Cortex of kidney (tissue), 1 donor: ENCODE results near the gene PTPN3.
"Not testable (repeated sequence)": the region's sequence is repeated elsewhere in the genome, so short reads cannot be mapped to it uniquely, and the experiment has no call there.

Experiments used
- DNase-seq: peaks from one replicate; lab custom pipeline; 2025; lab: John Stamatoyannopoulos, UW

Gene PTPN3

DNA sequence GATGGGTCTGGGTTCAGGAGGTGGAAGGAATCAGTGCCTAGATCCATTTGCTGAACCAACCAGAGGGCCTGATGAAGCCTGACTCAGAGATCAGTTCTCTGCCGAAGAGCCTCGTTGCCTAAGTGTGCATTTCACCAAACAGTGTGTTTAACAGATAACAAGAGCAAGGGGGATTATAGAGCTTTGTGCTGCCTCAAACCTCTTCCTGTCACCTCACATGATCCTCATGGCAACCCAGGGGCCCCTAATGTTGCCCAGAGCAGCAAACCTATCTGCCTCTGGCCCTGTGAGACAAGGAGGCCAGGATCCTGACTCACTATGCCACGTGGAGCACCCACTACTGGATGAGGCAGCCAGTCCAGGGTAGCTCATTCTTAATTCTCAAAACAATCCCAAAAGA, 110.9 kb downstream of the PTPN3 start:
- DNase-seq, result no peak

DNA sequence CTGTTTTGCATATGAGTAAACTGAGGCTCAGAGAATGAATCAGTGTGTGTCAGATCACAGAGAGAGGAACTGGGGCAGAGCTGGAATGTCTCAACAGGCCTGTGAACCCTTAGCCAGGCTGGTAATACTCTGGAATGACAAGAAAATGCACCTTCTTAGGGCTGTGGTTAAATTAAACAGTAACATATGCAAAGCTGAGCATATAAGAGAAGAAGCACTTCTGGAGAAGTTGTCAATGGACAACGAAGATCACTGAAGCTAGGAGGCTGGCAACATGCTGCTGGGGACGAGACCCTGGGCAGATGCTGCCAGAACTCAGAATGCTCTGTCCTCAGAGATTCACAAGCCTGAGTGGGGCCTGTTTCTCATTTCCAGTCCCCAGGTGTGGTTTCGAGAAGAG, 112.6 kb downstream of the PTPN3 start:
- no peak for DNase-seq

DNA sequence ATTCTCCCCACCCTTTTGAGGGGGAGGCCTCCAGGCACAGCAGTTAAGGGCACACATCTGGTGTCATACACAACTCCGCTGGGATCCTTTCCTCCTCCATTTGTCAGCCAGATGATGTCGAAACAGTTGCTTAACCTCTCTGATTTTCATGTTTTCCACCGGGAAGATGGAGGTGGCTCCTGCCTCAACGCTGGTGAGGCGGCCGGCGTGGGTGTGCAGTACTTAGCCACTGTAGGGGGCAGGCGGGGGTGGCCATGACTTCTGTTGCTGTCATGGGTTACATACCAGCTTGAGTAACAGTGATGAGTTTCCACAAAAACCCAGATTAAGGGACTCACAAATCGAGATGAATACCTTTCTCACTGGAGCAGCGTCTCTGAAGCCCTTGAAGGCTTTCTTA, 114.2 kb downstream of the PTPN3 start:
- no peak for DNase-seq

DNA sequence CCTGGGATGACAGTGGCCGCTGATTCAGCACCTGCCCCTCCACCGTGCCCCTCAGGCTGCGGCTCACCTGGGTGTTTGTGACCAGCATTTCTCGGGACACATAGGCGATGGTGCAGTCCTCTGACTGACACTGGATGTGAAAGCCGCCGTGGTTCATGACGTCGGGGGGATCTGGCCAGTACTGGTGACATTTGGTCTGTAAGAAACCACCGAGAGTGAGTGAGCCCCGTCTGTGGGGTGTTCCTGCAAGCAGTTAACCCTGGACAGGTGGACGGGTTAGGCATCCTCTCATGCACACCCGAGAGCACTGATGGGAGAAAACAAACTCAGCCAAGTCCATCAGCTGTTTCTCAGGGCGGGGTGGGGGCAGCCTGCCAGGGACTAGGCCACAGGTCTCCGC, 114.8 kb downstream of the PTPN3 start:
- no peak for DNase-seq

DNA sequence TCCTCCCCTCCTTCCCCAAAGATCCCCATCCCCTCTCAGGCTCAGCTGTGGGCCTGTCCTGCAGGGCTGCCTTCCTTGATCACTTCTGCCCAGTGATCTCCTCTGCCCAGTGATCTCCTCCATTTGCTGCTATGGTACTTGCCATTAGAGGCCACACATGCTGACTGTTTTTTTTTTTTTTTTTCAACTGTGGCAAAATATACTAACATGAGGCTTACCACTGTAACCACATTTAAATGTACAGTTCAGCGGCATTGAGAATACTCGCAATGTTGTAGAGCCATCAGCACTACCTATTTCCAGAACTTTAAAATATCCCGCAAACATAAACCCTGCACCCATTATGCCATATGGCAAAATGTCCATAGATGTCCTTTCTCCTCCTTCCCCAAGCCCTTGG, 115.5 kb downstream of the PTPN3 start:
- DNase-seq, result no peak

DNA sequence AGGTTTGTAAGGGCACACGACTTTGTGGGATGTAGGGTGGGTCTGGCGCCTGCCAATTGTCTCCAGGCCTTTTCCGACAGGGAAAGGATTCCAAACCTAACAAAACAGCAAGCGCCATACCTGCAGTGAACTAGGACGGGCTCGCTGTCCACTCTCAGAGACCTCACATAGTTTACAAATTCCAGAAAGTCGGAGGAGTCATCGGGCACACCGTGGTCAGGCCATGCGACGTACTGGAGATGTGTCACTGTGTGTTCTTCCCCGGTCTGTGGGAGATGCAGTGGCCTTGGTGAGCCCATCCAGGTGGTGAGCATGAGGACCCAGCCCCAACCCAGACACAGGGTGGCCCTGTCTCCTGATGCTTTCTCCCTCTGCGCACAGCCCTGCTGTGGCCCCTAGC, 115.9 kb downstream of the PTPN3 start:
- DNase-seq, result no peak

DNA sequence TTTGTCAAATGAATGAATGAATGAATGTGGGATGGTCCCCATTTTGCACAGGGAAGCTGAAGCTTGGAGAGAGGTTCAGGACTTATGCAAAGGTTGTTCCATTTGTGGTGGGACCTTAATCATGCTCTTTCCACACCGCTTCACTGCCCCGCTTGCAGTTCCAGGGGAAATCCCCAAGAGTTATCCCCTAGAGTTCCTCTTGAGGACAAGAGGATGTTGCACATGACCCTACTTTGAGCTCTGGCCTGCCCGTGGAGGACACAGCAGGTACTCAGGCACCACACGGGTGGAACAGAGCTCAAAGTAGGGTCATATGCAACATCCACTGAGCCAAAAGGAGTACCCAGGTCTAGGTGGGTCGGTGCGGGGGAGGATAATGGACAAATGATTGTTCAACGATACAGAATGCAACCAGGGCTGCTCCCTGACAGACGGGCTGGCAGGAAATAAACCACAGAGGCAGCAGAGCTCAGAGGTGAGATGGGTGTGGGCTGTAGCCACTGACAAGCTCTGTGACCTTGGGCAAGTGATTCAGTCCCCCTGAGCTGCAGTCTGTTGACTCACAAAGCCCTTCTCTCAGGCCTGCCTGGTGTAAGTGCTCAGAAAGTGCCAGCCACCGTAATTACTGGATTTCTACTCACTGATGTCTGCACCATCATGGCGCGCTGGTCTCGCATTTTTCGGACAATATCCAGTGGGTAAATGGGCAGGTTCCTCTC, 116.9 kb downstream of the PTPN3 start:
- DNase-seq, result no peak

DNA sequence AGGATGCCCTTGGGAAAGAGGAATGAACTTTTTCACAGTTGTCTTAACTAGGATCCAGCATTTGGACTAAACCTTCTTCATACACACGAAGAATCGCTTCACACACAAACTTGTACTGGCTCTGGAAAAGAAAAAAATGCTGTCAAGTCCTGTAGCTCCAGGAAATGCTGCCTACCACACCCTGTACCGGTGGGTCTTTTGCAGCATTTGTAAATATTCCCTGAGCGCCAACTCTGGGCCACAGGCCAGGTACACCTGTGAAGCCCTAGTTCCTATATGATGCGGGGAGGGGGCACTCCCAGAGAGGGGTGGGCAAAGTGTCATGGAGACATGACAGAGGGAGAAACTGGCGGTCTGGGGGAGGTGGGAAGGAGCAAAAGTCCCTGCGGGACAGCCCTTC, 118.6 kb downstream of the PTPN3 start:
- no peak for DNase-seq

DNA sequence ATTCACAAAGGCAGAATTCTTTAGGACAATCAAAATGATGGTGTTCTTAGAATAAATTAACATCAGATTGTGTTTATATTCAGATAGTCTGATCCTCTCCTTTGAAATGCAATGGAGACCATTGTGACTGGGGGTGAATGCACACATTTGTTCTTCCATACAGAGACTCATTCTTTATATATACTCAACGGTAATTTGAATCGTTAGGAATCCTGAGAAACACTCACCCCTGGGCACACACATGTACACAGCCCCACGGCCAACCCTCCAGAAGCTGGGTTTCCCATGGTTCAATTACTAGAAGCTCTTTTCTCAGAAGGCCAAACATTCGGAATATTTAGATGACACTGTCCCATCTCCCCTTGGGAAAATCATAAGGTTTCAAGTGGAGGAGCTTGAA, 119.8 kb downstream of the PTPN3 start:
- DNase-seq, result no peak

DNA sequence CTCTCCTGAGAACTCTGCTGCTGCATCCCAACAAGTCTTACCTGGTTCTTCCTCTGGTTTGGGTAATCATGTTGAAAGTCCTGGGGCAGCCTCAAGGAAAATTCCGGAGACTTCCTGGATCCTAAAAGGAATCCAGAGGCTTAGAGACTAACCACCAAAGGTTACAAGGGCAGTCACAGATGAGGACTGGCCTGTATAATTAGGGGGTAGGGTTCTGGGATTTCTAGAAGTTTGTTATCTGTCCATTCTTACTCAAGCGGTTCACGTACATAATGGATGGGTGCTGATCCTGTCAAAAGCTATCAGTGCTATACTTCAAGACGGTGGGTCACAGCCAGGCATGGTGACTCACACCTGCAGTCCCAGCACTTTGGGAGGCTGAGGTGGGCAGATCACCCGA, 125.9 kb downstream of the PTPN3 start:
- no peak for DNase-seq

DNA sequence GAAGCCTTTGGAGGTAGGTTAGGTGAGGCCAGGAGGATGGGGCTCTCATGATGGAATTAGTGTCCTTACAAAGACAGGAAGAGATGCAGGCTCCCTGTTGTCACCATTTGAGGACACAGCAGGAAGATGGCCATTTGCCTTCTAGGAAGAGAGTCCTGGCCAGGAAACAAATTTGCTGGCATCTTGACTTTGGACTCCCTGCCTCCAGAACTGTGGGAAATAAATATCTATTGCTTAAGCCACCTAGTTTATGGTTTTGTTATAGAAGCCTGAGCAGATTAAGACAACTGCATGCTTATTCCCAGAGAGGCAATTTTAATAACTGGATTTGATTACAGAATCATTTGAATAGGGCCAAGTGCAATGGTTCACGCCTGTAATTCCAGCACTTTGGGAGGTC, 126.7 kb downstream of the PTPN3 start:
- no peak for DNase-seq

DNA sequence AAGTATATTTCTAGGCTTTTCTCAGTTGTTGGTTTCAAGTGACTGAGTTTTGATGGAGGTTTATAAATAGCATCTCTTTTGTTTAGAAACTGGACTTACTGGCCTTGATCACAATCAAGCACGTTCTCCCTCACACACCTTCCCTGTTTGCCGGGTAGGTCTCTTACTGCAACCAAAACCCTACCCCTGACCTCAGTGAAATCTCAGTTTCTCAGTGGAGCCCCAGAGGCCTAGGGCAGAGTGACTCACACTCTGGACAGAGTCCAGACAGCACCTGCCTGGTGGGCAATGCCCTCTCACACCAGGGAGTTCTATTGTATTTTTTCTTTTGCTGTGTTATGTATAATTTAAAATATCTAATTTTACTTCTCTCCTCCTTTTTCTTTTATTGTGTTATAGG, 128.8 kb downstream of the PTPN3 start:
- DNase-seq, result no peak

DNA sequence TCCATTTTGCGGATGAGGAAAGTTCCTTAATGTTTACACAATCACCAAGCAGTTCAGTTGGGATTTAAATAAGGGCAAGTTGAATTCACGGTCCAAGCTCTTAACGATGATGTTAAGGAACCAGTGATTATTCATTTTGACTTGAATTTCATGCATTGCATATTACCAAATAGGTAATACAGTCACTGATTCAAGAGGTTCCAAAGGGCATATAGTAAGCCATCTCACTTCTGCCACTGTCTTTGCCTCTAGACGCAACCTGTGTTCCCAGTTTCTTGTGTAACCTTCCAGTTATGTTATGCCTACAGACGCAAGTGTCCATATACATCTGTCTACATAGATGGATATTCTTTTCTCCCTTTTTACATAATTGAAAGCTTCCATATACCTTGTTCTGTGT, 137.3 kb downstream of the PTPN3 start:
- DNase-seq, result no peak

DNA sequence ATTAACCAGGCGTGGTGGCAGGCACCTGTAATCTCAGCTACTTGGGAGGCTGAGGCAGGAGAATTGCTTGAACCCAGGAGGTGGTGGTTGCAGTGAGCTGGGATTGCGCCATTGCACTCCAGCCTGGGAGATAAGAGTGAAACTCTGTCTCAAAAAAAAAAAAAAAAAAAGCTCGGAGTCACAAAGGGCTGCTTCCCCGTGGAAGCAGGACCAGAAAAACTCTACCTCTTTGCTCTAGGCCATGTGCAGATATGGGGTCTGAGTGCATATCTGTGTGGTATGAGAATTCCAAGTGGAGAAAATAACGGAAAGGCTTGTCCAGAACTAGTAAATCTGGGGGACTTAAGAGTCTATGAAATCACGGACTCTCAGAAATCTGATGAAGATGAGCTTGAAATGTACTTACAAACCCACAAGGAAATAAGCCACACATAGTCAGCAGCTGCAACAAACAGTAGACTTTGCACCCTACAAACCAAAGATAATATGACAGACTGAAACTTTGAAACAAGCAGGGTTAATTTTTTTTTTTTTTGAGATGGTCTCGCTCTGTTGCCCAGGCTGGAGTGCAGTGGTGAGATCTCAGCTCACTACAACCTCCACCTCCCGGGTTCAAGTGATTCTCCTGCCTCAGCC, 139.0 kb downstream of the PTPN3 start:
- DNase-seq, result not testable (repeated sequence)

DNA sequence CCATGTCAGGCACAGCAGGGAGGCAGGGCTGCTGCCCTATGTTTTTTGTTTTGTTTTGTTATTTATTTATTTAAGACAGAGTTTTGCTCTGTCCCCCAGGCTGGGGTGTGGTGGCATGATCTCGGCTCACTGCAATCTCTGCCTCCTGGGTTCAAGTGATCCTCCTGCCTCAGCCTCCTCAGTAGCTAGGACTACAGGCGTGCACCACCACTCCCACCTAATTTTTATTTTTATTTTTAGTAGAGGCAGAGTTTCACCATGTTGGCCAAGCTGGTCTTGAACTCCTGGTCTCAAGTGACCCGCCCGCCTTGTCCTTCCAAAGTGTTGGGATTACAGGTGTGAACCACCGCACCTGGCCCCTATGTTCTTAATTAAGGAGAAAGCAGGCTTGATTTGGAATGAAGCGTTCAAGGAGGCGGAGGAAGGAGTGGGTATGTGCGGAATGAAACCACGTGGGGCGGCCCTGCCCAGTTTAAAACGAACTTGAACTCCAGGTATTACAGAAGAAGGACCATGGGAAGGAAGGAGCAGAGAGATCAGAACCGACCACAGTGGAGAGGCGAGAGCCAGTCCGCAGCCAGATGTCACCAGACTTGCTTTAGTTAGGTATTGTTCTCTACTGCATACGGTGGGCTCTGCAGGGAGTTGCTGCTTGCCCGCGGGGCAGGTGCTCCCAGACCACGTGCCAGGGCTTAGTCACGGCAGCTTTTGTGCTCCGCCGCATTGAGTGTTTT, 142.4 kb downstream of the PTPN3 start:
- no peak for DNase-seq

DNA sequence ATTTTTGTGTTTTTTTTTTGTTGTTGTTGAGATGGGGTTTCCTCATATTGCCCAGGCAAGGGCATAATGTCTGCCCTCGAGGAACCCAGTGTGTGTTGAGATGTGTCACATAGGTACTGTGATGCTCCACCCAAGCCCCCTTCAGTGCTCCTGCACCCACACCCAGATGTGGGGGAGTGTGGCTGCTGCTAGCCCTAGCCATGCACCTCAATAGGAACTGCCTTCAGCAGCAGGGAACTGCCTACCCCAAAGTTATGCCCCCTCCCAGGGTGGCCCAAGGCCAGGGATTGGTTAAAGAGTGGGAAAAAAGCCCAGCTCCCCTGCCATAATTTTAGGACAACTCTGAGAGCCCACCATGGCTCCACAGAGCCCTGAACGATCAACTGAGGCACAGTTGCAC, 143.9 kb downstream of the PTPN3 start:
- no peak for DNase-seq

DNA sequence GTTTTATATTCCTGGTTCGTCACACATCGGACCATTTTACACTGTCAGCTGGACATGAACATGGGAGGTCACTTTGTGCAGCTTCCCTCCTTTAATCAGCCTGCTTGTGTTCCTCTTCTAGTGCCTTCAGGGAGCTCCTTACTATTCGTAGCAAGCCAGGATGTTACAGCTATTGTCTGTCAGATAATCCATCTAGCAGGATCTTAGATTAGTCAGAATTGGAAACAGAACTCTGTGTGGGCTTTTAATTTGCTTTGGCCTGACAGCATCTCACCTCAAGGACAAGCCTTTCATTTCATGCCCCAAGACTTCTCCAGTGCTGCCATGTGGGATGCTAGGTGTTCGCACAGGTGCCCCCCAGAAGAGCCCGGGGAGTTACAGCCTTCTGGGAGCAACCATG, 147.1 kb downstream of the PTPN3 start:
- DNase-seq, result no peak

DNA sequence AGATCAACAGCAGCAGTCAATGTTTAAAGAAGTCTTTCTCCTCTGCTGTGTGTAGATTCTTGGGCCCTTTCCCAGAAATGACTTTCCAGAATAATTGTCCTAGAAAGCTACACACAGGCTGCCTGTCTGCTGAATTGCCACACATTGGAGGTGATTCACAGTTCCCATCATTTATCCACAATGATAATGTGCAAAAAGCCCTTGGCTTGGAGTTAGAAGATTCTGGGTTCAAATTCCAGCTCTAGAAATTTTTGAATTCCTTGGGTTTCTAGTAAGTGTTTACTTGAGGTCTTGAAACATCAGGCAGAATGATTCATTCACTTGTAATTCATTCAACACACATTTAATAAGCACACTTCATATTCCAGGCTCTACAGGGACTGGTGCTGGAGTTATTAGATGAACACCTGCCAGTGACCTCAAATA, 148.7 kb downstream of the PTPN3 start:
- no peak for DNase-seq

DNA sequence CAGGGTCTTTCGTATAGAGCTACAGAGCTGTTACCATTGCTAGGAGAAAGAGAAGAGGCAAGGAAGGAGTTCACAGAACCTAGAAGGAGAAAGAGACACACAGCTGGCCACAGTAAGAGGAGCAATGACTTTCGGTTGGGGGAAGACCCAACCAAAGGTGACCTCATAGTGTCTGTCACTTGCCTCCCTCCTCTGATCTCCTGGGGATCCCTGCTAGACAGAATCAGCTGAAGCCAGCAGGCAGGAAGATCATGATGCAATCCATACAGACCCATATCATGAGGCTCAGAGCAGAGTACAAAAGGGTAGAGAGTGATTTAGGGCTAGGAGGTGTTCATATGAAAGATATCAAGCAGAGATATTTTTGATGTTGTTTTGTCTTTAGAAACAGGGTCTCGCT, 151.2 kb downstream of the PTPN3 start:
- no peak for DNase-seq

DNA sequence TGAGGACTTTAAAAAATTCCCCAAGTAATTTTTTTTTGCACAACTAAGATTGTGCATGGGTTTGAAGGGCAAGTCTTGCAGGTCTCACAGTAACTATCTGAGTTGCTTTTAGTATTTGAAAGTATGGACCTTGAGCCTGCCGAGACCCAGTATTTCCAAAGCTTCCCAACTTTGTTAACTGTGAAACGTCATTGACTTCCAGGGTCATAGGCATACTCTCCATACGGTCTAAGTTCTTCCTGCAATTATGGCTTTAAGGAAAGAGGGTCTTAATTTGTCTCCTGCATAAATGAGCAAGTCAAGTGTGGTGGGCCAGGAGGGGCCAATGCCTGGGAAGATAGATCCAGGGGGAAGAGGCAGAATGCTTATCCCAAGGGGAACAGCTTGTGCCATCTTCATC, 153.2 kb downstream of the PTPN3 start:
- DNase-seq, result no peak

DNA sequence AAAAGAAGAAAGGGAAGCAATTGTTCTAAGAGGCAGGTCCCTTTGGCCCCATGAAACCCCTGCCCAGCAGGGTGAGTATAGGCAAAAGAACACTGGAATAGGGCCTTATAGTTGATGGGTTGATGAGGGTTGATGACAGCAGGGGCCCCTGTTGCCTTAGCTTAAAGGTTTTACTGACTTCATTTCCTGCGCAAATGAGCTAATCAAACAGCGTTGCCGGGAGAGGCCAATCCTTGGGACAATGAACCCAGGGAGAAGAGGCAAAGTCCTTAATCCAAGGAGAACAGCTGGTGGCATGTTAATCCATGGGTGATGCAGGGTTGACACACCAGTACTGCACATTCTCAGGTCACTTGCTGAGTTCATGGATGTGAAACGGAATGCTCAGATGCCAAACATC, 155.2 kb downstream of the PTPN3 start:
- DNase-seq, result no peak

DNA sequence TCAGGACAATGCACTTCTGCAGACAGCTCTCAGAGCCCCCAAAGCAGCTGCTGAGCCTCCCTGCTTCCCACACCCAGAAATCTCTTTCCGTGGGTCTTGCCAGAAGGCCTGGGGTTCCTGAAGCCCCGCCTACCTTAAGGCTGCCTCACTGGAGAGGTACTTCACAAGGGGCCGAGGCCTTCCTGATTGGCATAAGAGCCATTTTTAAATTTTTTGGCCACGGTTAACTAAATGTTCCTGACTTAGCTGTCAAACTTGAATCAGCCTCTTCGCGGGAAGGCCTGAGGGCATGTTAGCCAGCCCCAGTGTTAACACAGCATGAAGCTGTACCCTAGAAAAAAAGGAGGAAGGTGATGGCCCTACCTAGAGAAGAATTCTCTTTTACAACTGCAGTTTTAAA, 156.5 kb downstream of the PTPN3 start:
- no peak for DNase-seq

DNA sequence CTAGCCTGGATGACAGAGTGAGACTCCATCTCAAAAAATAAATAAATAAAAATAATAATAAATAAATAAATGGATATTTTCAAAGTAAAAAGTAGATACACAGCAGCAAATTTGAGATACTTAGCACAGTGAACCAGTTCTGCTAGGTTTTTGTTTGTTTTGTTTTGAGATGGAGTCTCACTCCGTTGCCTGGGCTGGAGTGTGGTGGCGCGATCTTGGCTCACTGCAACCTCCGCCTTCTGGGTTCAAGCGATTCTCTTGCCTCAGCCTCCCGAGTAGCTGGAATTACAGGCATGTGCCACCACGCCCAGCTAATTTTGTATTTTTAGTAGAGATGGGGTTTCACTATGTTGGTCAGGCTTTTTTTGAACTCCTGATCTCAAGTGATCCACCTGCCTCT, 157.1 kb downstream of the PTPN3 start:
- DNase-seq, result not testable (repeated sequence)
